ENCODE results near the gene ZNF587.

DNA sequence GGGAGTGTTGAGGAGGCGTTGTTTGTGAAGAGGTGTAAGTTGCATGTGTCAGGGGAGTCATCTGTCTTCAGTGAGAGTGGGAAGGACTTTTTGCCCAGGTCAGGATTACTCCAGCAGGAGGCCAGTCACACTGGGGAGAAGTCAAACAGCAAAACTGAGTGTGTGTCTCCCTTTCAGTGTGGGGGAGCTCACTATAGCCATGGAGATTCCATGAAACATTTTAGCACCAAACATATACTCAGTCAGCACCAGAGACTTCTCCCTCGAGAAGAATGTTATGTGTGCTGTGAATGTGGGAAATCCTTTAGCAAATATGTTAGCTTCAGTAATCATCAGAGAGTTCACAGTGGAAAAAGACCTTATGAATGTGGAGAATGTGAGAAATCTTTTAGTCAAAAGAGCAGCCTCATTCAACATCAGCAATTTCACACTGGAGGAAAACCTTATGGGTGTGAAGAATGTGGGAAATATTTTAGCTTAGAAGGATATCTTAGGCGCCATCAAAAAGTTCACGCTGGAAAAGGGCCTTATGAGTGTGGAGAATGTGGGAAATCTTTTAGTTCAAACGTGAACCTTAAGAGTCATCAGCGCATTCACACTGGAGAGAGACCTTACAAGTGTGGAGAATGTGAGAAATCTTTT, 8.4 kb upstream of the ZNF587 start:
- TF ChIP-seq, protein P1, sequence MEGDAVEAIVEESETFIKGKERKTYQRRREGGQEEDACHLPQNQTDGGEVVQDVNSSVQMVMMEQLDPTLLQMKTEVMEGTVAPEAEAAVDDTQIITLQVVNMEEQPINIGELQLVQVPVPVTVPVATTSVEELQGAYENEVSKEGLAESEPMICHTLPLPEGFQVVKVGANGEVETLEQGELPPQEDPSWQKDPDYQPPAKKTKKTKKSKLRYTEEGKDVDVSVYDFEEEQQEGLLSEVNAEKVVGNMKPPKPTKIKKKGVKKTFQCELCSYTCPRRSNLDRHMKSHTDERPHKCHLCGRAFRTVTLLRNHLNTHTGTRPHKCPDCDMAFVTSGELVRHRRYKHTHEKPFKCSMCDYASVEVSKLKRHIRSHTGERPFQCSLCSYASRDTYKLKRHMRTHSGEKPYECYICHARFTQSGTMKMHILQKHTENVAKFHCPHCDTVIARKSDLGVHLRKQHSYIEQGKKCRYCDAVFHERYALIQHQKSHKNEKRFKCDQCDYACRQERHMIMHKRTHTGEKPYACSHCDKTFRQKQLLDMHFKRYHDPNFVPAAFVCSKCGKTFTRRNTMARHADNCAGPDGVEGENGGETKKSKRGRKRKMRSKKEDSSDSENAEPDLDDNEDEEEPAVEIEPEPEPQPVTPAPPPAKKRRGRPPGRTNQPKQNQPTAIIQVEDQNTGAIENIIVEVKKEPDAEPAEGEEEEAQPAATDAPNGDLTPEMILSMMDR (conservative IDR thresholded peaks at IDR 0.05; ENCODE audit: low read length): no peak
- no peak for TF ChIP-seq EZH2phosphoT487 (IDR thresholded peaks at IDR 0.05; ENCODE audit: borderline replicate concordance, low read depth, low read length)
